Astrocyte (in vitro differentiated cells and primary cell): ENCODE measurements around the gene ARAP2.

Experiments used
- CTCF ChIP-seq: IDR thresholded peaks from 2 replicates; pipeline ENCODE4 v1.5.1; 2011; ENCODE audit warnings: low read depth, mild to moderate bottlenecking, inconsistent platforms, low read length, moderate library complexity; ENCODE audit not compliant: insufficient read depth
- EZH2 ChIP-seq: IDR thresholded peaks from 2 replicates; pipeline ENCODE4 v1.6.1; 2012; ENCODE audit warnings: mild to moderate bottlenecking, low read length, inconsistent platforms; ENCODE audit not compliant: insufficient read depth

- no peak for TF ChIP-seq CTCF
- TF ChIP-seq EZH2, result no peak
Observed at GRCh38 chr4:36111172-36111571, 133.1 kb downstream of the ARAP2 start.
